ENCODE results near the gene NMT1.

- TF ChIP-seq CTCF (conservative IDR thresholded peaks at IDR 0.05) = no peak
- TF ChIP-seq ZFX (IDR thresholded peaks at IDR 0.05) = no peak
Measured at GRCh38 chr17:45098081-45098868, 37.2 kb downstream of the NMT1 start.

All from C4-2B (cell line).